Natural killer cell (primary cell): ENCODE results near the gene TMEM114. TPM values are rescaled to one million over a fixed set of nuclear protein-coding genes. Genes with fewer than 3 reads are reported as not detected.

ENCODE experiments used
- ATAC-seq, 3 donors: fragments of 150-1000 bp in 2 of 3; fragments of 200-7000 bp in 1 of 3; cut with Tn5 transposase; 1 replicate in 1 of 3; 2 replicates in 2 of 3; pipeline ENCODE4 v1.10.0; 2021; ENCODE audit warnings: mild to moderate bottlenecking in 2 of 3, moderate library complexity in 2 of 3
- DNase-seq, 2 donors: peaks; one replicate each; pipeline versions ENCODE4 v3.0.0 to v3.0.0-alpha.2; 2013 to 2021; ENCODE audit warnings: mixed read lengths in 1 of 2
- H3K27ac ChIP-seq: one replicate; pipeline ENCODE4 v1.5.1; 2013; ENCODE audit warnings: mild to moderate bottlenecking, low read length
- H3K27me3 ChIP-seq: one replicate; pipeline ENCODE4 v1.6.1; 2013; ENCODE audit warnings: low read length; ENCODE audit not compliant: control insufficient read depth, insufficient read depth
- H3K36me3 ChIP-seq: one replicate; pipeline ENCODE4 v1.6.1; 2013; ENCODE audit warnings: low read length; ENCODE audit not compliant: control insufficient read depth, insufficient read depth
- H3K4me1 ChIP-seq: one replicate; pipeline ENCODE4 v1.6.1; 2013; ENCODE audit warnings: low read length; ENCODE audit not compliant: control insufficient read depth, insufficient read depth
- H3K4me3 ChIP-seq: one replicate; pipeline ENCODE4 v1.5.1; 2013; ENCODE audit warnings: low read length
- H3K9me3 ChIP-seq: one replicate; pipeline ENCODE4 v1.6.1; 2013; ENCODE audit warnings: low read length; ENCODE audit not compliant: control insufficient read depth, insufficient read depth
- H3K27ac Mint-ChIP-seq, 2 donors: one replicate each; pipeline ENCODE4 v1.8.0; 2022; ENCODE audit warnings: mild to moderate bottlenecking in 2 of 2, mixed read lengths in 2 of 2, moderate library complexity in 1 of 2
- H3K27me3 Mint-ChIP-seq, 2 donors: one replicate each; pipeline ENCODE4 v1.8.0; 2022; ENCODE audit warnings: low read depth in 2 of 2, mixed read lengths in 2 of 2
- H3K36me3 Mint-ChIP-seq: one replicate; pipeline ENCODE4 v1.8.0; 2022; ENCODE audit warnings: mixed read lengths
- H3K4me1 Mint-ChIP-seq, 2 donors: one replicate each; pipeline ENCODE4 v1.8.0; 2022; ENCODE audit warnings: mixed read lengths in 2 of 2
- H3K4me3 Mint-ChIP-seq: one replicate; pipeline ENCODE4 v1.8.0; 2022; ENCODE audit warnings: mild to moderate bottlenecking, moderate library complexity, mixed read lengths
- H3K9me3 Mint-ChIP-seq, 2 donors: one replicate each; pipeline ENCODE4 v1.8.0; 2022; ENCODE audit warnings: mixed read lengths in 2 of 2
- CTCF ChIP-seq: fragments of 200-600 bp; IDR thresholded peaks from one replicate; pipeline ENCODE4 v1.8.0; 2022; ENCODE audit warnings: antibody characterized with exemption
- WGBS: methylation state at CpG from one replicate; pipeline ENCODE4 v1.1.7; 2013; ENCODE audit warnings: missing lambda C conversion rate; ENCODE audit not compliant: insufficient coverage; 5-methylcytosine and 5-hydroxymethylcytosine counted together
- intact Hi-C: fragments of 100-400 bp; cut with micrococcal nuclease; formaldehyde crosslinking; loops from one replicate; pipeline ENCODE4 v1.14.2; 2022
- total RNA-seq, 4 donors: library from RNA; stranded (reverse); fragments of 120-200 nt in 1 of 4; gene quantifications; one replicate each; pipeline versions ENCODE4 v1.2.3 to v1.2.4, GENCODE V29; 2013 to 2022

Gene TMEM114
- total RNA-seq, 3 donors from 2014 or later (not counting 1 experiment from before 2014, with no cell fraction given), result not detected

GRCh38 chr16:8596581-8596980 is 6.3 kb upstream of the TMEM114 start:
- Mint-ChIP-seq H3K9me3 (no peaks in the 10 kb centered on the region), H3K4me1 (no peaks in the 10 kb centered on the region), H3K27me3 (peaks cover 9 to 14% of the 10 kb centered on the region in 2 donors), H3K4me3 (no peak overlapping the region), H3K36me3 (no peaks in the 10 kb centered on the region), H3K27ac (no peak overlapping the region)
- no peak overlapping the region for H3K27ac ChIP-seq
- WGBS, result 90% methylated on average over 1 of the region's 1 CpG
- no peak overlapping the region for H3K4me3 ChIP-seq
- ATAC-seq, result no peak
- no peak for TF ChIP-seq CTCF
- DNase-seq, result no peak
- H3K27me3 ChIP-seq, result no peaks in the 10 kb centered on the region
- no peaks in the 10 kb centered on the region for H3K4me1 ChIP-seq
- no peaks in the 10 kb centered on the region for H3K36me3 ChIP-seq
- intact Hi-C loops, result no loop called here
- no peaks in the 10 kb centered on the region for H3K9me3 ChIP-seq

- ATAC-seq, result no peak
- Mint-ChIP-seq H3K36me3 (no peaks in the 10 kb centered on the region), H3K9me3 (no peaks in the 10 kb centered on the region), H3K4me1 (no peaks in the 10 kb centered on the region), H3K27me3 (peaks cover 9 to 13% of the 10 kb centered on the region in 2 donors), H3K27ac (no peak overlapping the region), H3K4me3 (no peak overlapping the region)
- DNase-seq, result no peak
- Histone ChIP-seq H3K27me3 (no peaks in the 10 kb centered on the region), H3K36me3 (no peaks in the 10 kb centered on the region), H3K9me3 (no peaks in the 10 kb centered on the region), H3K4me1 (no peaks in the 10 kb centered on the region), H3K27ac (no peak overlapping the region), H3K4me3 (no peak overlapping the region)
- intact Hi-C loops, result no loop called here
- TF ChIP-seq CTCF, result no peak
- WGBS, result 80% methylated on average over 5 of the region's 5 CpGs
Measured at GRCh38 chr16:8595783-8596182, 5.5 kb upstream of the TMEM114 start.

GRCh38 chr16:8594149-8594666 is 3.9 kb upstream of the TMEM114 start:
- Histone ChIP-seq H3K36me3 (no peaks in the 10 kb centered on the region), H3K27me3 (peaks cover 12% of the 10 kb centered on the region), H3K4me1 (no peaks in the 10 kb centered on the region), H3K27ac (no peak overlapping the region), H3K9me3 (no peaks in the 10 kb centered on the region), H3K4me3 (no peak overlapping the region)
- Mint-ChIP-seq H3K4me1 (no peaks in the 10 kb centered on the region), H3K27me3 (peaks cover 13 to 14% of the 10 kb centered on the region in 2 donors), H3K9me3 (no peaks in the 10 kb centered on the region), H3K36me3 (no peaks in the 10 kb centered on the region), H3K27ac (no peak overlapping the region), H3K4me3 (no peak overlapping the region)
- intact Hi-C loops, result no loop called here
- no peak for ATAC-seq
- DNase-seq, result no peak
- no peak for TF ChIP-seq CTCF
- 77% methylated on average over 9 of the region's 9 CpGs for WGBS

GRCh38 chr16:8591451-8591850 is 1.1 kb upstream of the TMEM114 start:
- DNase-seq (no peak), ATAC-seq (no peak)
- Mint-ChIP-seq H3K4me1 (no peaks in the 10 kb centered on the region), H3K4me3 (no peak overlapping the region), H3K27me3 (peaks cover 29 to 32% of the 10 kb centered on the region in 2 donors), H3K36me3 (no peaks in the 10 kb centered on the region), H3K9me3 (no peaks in the 10 kb centered on the region), H3K27ac (no peak overlapping the region)
- Histone ChIP-seq H3K36me3 (no peaks in the 10 kb centered on the region), H3K27ac (no peak overlapping the region), H3K4me3 (no peak overlapping the region), H3K4me1 (no peaks in the 10 kb centered on the region), H3K9me3 (no peaks in the 10 kb centered on the region), H3K27me3 (peaks cover 18% of the 10 kb centered on the region)
- intact Hi-C loops, result no loop called here
- no peak for TF ChIP-seq CTCF
- WGBS, result 87% methylated on average over 2 of the region's 3 CpGs
